GM12873 (cell line): ENCODE data around the gene NMNAT2.

Experiments
- TF ChIP-seq, protein P1 (sequence below): IDR thresholded peaks from 2 replicates; pipeline ENCODE4 v1.5.1; 2012; ENCODE audit warnings: low read depth, mild to moderate bottlenecking, moderate library complexity, low read length, control low read depth; ENCODE audit not compliant: insufficient read depth; ENCODE audit errors: missing control alignments

The NMNAT2 gene

DNA sequence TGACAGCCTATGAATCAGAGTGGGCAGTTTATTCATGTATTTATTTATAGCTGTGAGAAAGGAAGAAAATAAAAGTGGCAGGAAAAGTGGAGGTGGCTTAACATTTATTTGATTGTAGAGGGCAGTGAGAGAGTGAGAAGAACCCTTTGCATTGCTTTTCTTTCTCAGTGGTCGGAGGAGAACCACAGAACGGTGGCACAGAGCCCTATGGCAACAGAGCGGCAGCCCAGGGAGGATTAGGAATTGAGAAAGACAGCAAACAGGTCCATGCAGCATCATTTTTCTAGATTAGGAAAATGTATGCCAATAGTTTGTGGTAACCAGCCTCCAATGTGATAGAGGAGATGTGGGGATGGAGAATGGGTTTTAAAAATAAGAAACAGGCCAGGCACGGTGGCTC lies 53.1 kb downstream of the NMNAT2 start:
- TF ChIP-seq, protein P1, sequence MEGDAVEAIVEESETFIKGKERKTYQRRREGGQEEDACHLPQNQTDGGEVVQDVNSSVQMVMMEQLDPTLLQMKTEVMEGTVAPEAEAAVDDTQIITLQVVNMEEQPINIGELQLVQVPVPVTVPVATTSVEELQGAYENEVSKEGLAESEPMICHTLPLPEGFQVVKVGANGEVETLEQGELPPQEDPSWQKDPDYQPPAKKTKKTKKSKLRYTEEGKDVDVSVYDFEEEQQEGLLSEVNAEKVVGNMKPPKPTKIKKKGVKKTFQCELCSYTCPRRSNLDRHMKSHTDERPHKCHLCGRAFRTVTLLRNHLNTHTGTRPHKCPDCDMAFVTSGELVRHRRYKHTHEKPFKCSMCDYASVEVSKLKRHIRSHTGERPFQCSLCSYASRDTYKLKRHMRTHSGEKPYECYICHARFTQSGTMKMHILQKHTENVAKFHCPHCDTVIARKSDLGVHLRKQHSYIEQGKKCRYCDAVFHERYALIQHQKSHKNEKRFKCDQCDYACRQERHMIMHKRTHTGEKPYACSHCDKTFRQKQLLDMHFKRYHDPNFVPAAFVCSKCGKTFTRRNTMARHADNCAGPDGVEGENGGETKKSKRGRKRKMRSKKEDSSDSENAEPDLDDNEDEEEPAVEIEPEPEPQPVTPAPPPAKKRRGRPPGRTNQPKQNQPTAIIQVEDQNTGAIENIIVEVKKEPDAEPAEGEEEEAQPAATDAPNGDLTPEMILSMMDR, result no peak

DNA sequence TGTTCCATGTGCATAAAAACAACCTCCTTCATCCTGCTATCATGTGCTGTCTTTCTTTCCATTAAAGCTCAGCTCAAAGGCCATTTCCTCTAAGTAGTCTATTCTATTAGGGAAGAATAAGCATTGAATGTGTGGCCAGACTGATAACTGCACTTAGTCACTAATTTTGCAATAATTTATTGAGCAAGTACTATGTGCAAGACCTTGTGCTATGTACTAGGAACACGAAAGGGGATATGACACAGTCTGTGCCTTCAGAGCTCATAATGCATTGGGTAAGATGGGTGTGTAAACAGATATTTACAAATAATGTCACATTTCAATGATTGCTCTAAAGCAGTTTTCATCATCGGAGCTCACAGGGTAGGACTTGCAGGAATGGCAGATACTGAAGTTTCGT lies 54.2 kb downstream of the NMNAT2 start:
- TF ChIP-seq, protein P1, result no peak

DNA sequence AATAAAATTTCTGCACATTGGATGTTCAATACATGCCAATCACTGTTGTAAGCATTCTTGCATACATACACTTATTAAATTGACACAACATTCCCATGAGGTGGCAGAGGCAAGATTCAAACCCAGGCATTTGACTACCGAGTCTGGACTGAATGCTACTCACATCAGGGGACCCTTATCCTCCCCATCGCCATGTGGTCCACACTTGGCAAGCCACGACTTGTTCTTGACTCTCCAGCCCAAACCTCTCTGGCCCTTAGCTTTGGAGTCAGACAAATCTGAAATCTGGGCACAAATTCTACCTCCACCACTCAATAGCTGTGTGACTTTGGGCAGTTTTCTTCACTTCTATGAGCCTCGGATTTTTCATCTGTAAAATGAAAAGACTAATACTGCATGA lies 57.1 kb downstream of the NMNAT2 start:
- TF ChIP-seq, protein P1, result no peak

DNA sequence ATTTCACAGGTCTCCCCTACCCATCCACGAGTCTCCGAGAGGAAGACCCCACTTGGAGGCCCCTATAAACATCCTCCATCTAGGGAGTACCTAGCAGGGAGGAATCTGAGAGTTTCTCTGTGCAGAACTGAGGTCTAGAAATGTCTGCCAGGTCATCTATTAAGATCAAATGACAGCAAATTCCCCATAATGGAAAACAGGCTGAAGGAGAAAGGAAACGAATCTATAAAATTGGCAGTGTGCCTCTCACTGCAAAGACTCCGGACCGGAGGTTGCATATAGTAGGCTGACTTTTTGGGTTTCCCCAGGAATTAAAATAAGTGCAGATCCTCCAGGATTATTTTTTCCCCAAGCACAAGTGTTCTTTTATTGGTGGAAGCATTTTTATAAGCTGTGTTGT lies 57.7 kb downstream of the NMNAT2 start:
- TF ChIP-seq, protein P1, result no peak

DNA sequence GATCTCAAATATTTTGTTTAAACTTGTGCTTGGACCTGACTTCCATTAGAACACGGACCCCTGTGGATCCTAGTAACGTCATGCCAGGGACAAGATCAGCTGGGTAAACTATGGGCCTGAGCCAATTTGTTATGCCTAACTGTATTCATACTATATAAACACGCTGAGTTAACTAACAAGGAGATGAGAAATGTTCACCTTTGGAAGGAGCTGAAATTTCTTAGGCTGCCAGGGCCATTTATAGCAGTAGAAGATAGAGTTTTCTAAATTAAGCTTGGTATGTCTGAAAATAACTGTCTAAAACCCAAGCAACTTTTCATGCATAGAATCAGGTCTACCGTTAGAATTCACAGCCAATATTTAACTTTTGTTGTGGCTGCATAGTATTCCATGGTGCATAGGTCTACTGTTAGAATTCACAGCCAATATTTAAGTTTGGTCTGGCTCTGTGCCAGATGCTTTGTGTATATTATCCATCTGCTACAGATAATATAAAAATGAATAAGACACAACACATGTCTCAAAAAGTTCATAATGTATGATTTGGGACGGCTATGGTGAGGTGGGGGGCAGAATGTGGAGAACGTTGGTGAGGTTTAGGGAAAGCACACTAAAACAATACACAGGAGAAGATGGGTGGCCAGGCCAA lies 61.5 kb downstream of the NMNAT2 start:
- TF ChIP-seq, protein P1, result no peak

DNA sequence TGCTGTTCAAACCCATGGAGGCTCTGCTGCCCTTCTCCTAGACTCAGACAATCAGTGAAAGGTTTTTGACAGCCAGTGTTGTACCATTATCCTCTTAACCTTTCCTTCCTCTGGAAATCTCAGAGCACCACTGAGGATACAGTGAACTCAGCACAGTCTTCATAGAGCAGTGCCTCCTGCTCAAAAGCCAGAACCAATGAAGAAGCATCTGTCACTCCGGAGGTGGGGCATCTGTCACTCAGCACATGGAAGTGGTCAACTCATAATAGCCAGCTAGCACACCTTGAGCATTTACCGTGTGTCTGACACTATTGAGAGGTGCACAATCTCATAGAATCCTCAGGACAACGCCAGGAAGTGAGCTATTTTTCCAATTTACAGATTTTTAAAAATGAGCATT lies 62.4 kb downstream of the NMNAT2 start:
- TF ChIP-seq, protein P1, result no peak

DNA sequence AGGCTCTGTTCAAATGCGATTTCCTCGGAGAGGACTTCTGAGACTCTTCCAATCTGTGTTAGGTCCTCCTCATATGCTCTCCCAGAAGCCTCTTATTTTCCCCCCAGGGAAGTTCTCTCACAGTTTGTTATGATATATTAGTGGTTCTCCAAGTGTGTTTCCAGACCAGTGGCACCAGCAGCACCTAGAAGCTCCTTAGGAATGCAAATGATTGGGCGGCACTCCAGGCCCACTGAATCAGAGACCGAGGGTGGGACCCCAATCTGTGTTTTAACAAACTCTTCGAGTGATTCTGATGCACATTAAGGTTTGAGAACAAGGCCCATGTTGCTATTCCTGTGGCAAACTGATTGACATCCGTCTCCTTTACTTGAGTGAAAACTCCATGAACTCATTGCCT lies 63.0 kb downstream of the NMNAT2 start:
- TF ChIP-seq, protein P1, result no peak
